ENCODE results near the gene MMRN2.
"Not testable (repeated sequence)": the region's sequence is repeated elsewhere in the genome, so short reads cannot be mapped to it uniquely, and the experiment has no call there.

MMRN2 gene

DNA sequence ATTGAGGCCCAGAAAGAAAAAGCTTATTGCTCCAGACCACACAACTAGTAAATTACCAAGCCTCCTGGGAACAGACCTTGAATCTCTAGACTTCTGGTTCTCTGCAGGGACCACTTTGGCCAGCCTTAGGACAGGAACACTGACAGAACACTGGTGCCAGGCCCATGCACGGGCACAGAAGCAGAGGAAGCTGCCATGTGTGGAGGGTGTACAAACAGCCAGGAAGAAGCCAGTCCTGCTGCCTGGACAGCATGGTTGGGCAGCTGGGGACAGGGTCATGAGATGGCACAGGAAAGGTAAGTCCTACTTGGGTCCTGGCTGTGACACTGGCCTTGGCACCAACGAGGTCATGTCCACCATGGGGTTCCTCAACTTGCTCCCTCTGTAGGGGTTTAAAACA lies 19.2 kb downstream of the MMRN2 start:
- no peak for DNase-seq

GRCh38 chr10:86937502-86938154 lies 19.8 kb downstream of the MMRN2 start:
- DNase-seq = no peak

- no peak for DNase-seq
Measured at GRCh38 chr10:86936661-86937501, 20.5 kb downstream of the MMRN2 start.

GRCh38 chr10:86934162-86934711 lies 23.2 kb downstream of the MMRN2 start:
- DNase-seq = not testable (repeated sequence)

DNA sequence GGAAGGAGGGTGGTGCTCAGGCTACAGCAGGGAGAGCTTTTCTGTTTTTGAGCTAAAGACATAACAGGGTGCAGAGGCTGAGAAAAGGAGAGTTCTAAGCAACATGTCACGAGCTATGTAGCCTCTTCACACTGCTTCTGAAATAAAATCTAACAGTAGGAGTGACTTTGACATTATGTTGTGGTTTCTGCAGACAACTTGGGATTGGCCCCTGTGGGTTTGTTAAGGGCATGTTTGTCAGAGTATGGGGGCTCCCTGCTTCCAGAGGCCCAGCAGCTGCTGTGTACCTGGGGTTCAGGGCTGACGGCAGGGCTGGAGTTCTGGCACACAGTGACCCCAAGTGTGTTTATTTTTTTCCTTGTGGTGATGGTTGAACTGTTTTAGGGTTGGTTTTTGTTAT lies 24.7 kb downstream of the MMRN2 start:
- DNase-seq = no peak

- no peak for DNase-seq
Measured at GRCh38 chr10:86931872-86932271, 25.5 kb downstream of the MMRN2 start.

DNA sequence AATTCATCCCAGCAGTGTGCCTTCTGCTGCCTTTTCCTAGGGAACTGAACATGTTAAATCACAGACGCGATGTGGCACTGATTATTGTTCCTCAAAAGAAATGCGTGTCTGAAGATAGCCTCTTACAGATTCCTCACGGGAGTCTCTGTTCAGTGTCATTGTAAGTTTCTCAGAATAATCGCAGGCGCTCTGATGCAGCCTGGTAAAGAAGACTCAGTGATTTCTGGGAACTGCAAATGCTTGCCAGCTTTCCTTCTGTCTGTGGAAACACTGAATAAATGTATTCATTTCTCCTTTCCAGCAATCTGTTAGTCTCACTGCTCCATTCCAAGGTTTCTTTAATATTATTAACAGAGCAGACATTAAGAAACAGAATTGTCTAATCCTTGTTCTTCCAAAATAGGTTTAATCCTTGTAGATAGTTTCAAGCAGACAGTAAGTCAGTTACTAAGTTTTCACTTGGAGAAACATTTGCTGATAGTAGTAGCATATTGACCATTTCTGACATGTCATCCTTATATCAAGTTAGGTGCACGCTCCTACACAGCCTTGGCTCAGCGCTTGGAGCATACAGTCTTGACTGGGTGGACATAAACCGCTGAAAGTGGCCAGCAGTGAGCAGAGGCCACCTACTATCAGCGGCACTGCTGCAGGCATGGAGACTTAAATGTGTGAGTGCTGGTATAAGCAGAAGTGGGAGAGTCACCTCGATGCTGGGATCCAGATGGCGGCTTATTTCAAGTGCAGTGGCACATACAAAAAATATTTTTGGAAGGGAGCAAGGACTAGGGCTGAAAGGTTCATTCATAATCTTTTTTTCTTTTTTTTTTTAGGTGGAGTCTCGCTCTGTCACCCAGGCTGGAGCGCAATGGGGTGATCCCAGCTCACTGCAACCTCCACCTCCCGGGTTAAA lies 27.7 kb downstream of the MMRN2 start:
- DNase-seq = no peak

DNA sequence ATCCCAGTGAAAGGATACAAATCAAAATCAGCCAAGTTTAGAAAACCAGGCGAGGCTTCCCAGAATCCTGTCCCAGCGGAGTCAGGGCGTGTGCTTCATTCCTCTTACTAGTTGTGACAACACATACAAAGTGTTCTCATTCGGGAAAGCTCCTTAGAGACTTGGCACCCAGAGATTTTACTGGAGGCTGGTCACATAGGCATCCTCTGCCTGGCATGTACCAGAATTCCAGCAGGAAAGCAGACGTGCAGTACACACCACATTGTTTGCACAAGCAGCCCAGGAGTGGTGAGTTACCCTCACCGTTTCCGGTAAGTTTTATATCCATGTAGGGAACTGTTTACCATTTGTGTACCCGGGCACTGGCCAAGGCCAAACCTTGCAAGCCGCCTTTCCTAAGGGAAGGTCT lies 34.9 kb downstream of the MMRN2 start:
- DNase-seq = no peak

GRCh38 chr10:86918022-86918471 lies 39.4 kb downstream of the MMRN2 start:
- no peak for DNase-seq

DNA sequence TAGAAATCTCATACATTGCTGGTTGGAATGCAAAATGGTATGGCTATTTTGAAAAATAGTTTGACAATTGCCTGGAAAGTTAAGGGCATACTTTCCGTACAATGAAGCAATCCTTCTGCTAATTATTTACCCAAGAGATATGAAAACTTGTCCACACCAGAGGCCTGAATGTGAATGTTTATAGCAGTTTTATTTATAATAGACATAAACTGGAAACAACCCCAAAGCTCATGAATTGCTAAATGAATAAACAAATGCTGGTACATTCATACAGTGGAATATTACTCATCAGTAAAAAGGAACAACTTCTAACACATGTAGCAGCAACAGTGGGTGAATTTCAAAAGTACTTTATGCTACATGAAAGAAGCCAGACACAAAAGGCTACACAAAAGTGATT lies 42.7 kb downstream of the MMRN2 start:
- DNase-seq = no peak

- DNase-seq = no peak
Measured at GRCh38 chr10:86905429-86905828, 52.0 kb downstream of the MMRN2 start.

GRCh38 chr10:86904600-86904999 lies 52.8 kb downstream of the MMRN2 start:
- no peak for DNase-seq

DNA sequence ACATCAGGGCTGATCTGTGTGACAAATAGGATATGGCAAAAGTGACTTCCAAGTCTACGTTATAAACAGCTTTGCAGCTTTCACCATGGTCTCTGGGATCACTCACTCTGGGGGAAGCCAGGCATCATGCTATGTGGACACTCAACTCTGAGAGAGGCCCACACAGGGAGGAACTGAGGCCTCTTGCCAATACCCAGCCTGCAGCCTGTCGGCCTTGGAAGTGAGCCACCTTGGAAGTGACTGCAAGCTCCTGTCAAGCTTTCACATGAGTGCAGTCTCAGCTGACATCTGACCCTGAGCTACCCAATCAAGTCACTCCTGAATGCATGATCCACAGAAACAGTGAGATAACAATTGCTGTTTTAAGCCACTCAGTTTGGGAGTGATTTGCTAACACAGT lies 56.5 kb downstream of the MMRN2 start:
- peak in 1 of 2 experiments; percentile 64 for DNase-seq

GRCh38 chr10:86899670-86900276 lies 57.6 kb downstream of the MMRN2 start:
- peak in 1 of 2 experiments; percentile 47 for DNase-seq

GRCh38 chr10:86899132-86899531 lies 58.3 kb downstream of the MMRN2 start:
- no peak for DNase-seq

DNA sequence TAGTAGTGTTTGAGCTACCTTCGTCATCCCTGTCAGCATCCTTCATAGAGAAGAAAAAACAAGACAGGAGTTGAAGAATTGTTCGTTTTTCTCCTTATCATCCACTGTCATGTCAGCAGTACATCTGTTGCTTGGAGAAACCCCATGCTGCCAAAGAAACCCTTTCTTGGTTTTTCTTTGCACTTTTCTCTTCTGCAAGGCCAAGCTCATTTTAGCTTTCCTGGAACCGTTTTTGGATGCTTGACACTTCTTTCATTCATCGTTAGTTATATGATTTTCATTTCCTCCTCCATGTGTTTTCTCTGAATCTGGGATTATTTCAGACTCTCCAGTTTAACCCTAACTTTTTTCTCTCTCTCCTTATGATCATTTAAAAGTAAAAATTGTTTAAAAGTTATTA lies 58.9 kb downstream of the MMRN2 start:
- DNase-seq = no peak

DNA sequence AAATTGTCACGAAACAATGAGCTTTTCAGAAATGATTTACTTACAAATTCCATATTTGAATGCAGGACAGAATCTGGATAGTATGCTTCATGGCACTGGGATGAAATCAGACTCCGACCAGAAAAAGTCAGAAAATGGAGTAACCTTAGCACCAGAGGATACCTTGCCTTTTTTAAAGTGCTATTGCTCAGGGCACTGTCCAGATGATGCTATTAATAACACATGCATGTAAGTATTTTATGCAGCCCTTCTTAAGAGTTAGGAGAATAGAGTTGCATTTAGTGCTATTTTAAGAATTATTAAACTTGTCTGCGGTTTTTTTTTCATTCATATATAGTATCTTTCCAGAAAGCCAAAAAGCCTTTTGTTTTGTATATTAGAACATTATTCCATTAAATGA lies 67.4 kb downstream of the MMRN2 start:
- no peak for DNase-seq

GRCh38 chr10:86888585-86889381 lies 68.6 kb downstream of the MMRN2 start:
- DNase-seq = no peak

Measured in NCI-H446 (cell line).